Uterus (tissue), 2 donors: ENCODE data around the gene FAM89B.
"Not testable (repeated sequence)": the region's sequence is repeated elsewhere in the genome, so short reads cannot be mapped to it uniquely, and the experiment has no call there.

Source experiments
- CTCF ChIP-seq, 4 experiments: fragments of 200-600 bp in 2 of 4; fragments of 450-650 bp in 2 of 4; sonication (generic) in 2 of 4; IDR thresholded peaks; one replicate each; pipeline ENCODE4 v1.5.1; 2016 to 2019; ENCODE audit warnings: antibody characterized with exemption in 4 of 4, mild to moderate bottlenecking in 2 of 4, moderate library complexity in 1 of 4
- POLR2A ChIP-seq, 2 donors: fragments of 450-650 bp; IDR thresholded peaks; one replicate each; pipeline ENCODE4 v1.6.1; 2016; ENCODE audit warnings: antibody characterized with exemption in 2 of 2, mild to moderate bottlenecking in 1 of 2, moderate library complexity in 1 of 2

- not testable (repeated sequence) for TF ChIP-seq CTCF, POLR2A (IDR thresholded peaks at IDR 0.05)
These were observed 48.7 kb upstream of the FAM89B start for GRCh38 chr11:65523631-65523968.
